ENCODE data around the gene C3.
A peak's percentile ranks its signal among the peaks of the same experiment; 100 is the strongest.
"Not testable (repeated sequence)": the region's sequence is repeated elsewhere in the genome, so short reads cannot be mapped to it uniquely, and the experiment has no call there.

The C3 gene

DNA sequence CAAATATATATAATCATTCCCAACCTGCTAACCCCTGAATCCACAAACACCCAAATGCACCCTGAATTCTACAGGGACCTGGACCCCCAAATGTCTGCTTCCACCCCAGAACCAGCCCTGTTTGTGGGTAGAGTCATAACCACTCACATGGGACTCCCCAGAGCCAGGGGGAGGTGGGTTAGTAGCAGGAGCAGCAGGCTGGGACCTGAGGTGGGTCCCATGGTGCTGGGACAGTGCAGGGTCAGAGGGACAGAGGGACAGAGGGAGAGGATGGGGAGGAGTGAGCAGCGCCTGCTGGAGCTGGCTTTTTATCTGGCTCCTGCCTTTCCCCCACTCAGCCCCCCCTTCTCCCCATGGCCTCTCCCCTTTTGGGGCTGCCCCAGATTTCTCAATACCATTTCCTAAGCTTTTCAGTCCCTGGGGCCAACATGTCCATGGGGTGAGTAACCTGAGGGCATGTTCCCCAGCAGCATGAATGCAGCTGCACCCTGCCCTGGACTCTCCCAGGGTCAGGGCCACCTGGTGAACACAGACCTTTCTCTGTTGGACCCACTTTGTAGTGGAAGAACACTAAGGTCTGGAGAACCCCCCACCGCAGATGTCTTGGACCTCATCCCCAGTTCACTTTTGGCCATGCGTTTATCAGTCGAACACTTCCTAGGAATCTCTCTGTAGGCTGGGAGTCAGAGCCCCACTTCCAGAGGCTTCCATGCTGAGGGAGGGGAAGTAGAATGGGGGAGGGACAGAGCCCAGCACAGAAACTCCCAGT is at the start of gene C3:
Gene C3, minus strand, starts transcription at position 282 of the 769 bp plus-strand sequence. Its CDS starts 61 bp downstream, at position 221.
- no peak for DNase-seq (ENCODE audit: low spot score)

DNA sequence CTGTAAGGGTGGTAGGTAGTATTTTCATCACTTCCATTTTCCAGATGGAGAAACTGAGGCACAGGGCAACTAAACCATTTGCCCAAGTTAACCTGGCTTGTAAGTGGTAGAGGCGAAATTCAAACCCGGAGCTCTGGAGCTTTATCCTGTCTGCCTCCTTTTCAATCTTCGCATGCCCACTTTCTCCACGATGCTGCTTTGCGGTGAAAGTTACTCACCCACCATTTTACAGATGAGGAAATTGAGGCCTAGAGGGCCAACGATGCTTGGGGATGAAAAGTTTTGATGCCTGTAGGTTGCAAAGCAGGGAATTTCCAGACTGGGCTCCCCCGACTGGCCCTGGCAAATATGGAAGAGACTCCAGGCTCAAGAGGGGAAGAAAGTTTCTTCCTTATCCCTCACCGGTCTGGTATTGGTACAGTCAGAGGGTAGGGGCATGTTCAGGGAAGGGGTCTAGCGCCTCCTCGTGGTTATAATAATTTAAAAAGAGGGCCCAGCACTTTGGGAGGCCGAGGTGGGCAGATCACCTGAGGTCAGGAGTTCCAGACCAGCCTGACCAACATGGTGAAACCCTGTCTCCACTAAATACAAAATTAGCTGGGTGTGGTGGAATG is 48.7 kb upstream of the C3 start:
- no peak for DNase-seq (ENCODE audit: low spot score)

DNA sequence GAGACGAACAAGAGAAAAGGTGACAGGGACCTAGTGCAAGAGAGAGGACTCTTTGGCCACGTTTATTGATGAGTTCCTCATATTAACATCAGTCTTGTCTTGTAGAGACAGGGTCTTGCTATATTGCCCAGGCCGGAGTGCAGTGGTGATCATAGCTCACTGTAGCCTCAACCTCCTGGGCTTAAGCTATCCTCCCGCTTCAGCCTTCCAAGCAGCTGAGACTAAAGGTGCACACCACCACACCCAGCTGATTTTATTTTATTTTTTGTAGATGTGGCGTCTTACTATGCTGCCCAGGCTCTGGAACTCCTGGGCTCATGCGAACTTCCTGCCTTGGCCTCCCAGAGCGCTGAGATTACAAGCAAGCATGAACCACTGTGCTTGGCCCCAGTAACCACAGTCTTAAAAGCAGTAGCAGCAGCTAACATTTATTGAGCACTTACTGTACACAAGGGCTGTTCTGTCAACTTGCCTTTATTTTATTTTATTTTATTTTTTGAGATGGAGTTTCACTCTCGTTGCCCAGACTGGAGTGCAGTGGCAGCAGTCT is 47.9 kb upstream of the C3 start:
- DNase-seq (ENCODE audit: low spot score) = no peak

DNA sequence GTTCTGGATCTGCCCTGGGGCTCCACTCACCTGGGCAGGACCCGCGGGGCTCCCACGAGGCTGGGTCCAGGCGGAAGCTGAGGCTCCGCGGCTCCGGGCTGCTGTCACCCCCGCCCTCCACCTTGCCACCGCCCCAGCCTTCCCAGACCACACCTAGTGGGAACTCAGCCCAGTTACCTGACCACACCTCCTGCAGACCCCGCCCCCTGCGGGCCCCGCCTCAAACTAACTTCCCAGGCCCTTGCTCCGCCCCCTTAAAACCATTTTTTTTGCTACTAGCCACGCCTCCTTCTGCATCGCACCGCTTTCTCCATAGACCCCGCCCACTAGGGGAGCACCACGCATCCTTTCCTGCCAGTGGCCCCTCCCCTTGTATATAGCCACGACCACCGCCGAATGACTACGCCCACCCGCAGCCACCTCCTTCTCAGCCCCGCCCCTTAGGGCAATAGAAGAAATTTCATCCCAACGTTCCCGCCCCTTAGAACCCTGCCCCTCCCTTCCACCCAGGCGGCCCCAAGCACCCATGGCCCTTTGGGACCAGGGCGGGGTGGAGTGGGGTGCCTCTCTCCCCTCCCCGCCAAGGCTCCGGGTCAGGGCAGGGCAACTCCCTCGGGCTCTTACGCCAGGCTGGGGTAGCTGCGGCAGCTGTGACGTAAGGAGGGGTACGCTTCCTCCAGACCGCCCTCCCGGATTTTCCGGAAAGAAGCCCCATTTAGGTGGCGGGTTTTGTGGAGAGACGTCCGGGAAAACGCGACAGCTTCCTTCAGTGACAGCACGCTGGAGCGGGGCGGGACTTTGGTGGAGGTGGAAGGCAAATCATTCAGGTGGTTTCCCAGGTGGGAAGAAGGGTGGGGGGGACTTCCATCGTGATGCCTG is 47.1 kb upstream of the C3 start, which contains the start of gene SH2D3A:
Gene SH2D3A, minus strand, starts transcription at position 79 of the 879 bp plus-strand sequence. CDS start 3,687 bp downstream, outside the sequence.
- DNase-seq (ENCODE audit: low spot score) = peak; percentile 94

DNA sequence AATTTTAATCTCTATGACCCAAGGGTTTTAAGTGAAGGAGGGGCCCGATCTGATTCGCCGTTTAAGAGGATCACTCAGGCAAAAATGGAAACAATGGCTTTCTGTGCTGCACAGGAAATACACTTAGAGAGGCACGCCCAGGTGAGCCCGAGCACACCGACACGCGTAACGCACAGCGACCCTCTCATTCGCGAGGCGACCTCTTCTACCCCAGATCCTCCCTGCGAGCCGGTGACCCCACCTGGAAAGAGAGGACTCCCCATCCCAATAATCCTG is 46.6 kb upstream of the C3 start:
- peak; percentile 86 for DNase-seq (ENCODE audit: low spot score)

DNA sequence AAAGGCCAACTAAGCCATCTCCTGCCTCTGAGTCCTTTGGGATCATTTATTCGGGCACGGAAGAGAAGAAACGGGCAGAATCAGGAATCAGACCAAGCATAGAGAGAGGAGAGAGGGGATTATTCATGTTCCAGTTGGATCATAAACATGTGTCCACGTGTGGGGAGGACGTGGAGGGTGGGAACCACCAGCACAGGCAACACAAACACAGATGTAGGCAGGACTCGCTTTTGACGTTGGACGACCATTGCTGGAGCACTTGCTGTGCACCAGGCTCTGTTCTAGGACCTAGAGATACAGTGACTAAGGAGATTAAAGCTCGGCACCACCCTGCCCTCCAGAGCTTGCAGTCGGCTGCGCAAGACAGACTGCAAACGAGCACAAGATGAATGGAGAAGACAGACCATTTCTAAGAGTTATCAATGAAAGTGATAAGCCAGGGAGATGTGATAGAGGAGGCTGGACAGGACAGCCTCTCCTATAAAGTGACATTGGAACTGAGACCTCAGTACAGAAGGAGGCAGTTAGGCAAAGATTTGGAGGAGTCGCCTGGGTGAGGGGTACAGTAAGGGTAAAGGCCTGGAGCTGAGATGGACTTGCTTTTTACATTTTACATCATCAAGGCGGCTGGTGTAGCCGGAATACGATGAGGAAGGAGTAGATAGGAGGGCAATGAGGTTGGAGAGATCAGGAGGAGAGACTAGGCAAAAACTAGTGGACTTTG is 46.1 kb upstream of the C3 start:
- DNase-seq (ENCODE audit: low spot score) = no peak

- peak; percentile 96 for DNase-seq (ENCODE audit: low spot score)
Measured at GRCh38 chr19:6765738-6766356, 45.4 kb upstream of the C3 start.

GRCh38 chr19:6762253-6762797 is 41.9 kb upstream of the C3 start:
- DNase-seq (ENCODE audit: low spot score) = not testable (repeated sequence)

DNA sequence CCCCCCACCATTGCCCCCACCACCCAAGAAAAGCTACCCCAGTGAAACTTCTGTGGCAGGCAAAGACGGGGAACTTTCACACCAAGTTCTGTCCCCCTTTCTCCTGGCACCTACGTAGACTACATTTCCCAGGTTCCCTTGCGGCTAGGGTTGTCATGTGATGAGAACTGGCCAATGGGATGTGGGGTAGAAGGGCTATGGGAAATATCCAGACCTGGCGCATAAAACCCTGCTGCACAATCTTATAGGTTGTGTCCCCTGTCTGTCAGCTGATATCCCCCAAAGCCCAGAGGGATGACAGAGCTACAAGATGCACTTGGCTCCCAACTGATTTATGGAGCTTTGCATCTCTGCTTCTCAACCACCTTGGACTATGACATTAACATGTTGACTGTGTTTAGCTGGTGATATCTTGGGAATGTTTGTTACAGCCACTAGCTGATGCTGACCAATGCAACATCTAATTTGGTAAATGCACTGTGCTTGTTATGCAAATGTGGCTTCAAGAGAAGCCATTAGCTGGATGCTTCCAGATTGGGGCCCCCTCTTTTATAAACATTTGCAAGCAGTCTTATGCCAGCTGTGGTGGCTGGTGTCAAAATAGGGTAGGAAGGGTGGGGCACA is 40.7 kb upstream of the C3 start:
- DNase-seq (ENCODE audit: low spot score) = no peak

GRCh38 chr19:6760606-6761005 is 40.2 kb upstream of the C3 start:
- DNase-seq (ENCODE audit: low spot score) = no peak

DNA sequence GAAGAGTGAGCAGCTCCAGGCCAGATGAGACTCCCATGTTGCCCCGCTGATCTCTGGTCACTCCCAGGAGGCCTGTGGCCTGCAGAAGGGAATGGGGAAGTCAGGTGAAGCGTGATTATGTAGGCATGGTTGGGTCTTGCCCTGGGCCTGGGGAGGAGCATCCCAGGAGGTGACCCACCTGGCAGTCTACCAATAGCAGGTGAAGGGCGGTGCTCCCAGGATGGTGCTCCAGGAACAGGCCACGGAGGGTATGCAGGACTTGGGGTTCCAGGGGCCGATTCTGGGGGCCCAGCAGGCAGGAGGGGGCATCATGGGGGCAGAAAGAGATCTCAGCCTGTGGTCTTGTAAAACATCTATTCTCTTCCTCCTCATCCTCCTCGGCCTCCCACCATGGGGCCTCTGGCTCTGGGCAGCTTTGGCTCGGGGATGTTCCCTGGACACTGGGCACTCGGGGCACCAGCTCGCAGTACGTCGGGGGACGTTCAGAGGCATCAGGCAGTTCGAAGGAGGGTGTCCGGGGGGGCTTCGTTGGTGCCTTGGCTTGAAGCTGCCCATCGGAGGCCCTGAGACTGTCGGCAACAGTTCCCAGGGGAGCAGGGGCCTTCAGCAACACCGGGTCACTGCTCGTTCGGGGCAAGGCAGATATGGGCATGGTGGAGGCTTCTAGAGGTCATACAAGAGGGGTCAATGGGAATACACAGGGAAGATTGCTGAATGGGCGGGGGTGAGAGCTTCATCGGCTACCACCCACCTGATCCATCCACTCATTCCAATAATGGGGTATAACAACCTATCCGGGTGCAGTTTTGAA is 34.4 kb upstream of the C3 start:
- DNase-seq (ENCODE audit: low spot score) = no peak

DNA sequence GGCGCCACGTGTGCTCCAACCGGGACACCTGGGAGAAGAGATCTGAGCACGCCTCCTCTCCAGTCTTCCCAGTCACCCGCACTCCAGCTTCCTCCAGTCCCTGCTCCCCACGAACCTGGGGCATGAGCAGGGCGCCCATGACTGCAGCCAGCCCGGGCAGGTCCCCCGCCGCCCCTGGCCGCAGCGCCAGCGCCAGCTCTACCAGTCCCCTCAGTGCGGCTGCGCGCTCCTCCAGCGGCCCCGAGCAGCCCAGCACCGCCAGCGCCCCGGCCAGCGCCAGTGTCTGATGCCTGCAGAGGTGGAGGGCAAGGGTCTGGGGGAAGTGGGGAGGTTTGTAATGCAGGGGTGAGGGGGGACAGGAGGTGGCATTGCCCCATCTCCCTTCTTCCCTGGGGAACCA is 33.7 kb upstream of the C3 start:
- no peak for DNase-seq (ENCODE audit: low spot score)

- peak; percentile 92 for DNase-seq (ENCODE audit: low spot score)
Measured at GRCh38 chr19:6753178-6754031, 33.0 kb upstream of the C3 start.

DNA sequence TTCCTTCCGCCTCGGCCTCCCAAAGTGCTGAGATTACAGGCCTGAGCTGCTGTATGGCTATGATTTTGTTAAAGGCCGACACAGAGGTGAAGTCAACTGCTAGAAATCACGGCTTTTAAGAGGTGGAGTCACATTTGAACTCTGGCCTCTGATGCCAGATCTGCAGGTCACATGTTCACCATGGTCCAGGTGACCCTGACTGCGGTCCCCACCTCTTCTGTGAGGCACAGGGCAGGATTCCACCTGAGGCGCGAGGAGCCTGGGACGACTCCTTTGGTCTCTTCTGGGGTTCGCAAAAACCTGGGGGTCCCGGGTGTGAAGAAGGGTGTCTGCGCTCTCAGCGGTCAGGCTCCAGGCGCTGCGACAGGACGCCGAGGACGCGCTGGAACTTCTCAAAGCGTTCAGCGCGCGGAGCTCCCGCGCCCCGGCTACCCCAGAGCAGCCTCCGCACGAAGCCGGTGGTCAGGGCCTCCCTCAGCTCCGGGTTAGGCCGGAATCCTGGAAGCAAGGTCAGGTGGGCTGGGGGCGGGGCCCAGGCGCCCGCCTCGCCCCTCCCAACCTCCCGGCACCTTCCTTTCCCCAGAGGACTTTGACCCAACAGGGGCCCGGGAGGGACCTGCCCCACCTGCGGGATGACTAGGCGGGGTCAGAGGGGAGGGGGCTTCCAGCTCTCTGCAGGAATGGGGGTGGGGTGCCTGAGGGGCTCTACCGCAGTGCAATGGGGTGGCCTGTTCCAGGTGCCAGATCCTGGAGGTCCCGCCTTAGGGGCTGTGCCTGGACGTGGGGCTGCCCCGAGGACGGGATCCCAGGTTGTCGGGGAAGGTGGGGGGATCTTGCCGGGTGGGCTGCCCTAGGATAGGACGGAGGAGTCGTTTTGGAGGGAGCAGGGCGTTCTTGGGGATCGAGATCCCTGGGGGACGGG is 32.1 kb upstream of the C3 start:
- DNase-seq (ENCODE audit: low spot score) = no peak

DNA sequence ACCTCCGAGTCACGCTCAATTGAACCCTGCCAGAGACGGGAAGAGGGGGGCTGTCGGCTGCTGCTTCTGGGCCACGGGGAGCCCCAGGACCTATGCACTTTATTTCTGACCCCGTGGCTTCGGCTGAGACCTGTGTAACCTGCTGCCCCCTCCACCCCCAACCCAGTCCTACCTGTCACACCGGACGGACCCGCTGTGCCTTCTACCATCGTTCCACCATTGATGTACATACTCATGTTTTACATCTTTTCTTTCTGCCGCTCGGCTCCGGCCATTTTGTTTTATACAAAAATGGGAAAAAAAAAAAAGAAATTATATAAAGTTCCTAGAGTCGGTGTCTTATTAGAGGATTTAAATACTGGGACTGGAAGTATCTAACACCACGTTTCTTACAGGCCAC is 30.7 kb upstream of the C3 start:
- DNase-seq (ENCODE audit: low spot score) = no peak

GRCh38 chr19:6750062-6750461 is 29.6 kb upstream of the C3 start:
- DNase-seq (ENCODE audit: low spot score) = no peak

DNA sequence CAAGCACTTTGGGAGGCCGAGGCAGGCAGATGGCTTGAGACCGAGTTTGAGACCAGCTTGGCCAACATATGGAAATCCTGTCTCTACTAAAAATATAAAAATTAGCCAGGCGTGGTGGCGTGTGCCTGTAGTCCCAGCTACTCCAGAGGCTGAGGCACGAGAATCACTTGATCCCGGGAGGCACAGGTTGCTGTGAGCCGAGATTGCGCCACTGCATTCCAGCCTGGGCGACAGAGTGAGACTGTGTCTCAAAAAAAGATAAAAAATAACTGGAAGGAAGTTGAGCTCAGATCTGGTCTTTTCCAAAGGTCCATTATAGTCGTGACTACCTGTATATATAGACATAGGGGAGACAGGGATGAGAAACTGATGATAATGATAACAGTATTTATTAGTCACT is 28.1 kb upstream of the C3 start:
- DNase-seq (ENCODE audit: low spot score) = not testable (repeated sequence)

GRCh38 chr19:6745965-6746364 is 25.5 kb upstream of the C3 start:
- DNase-seq (ENCODE audit: low spot score) = no peak

All from SW480 (cell line).